H9 (cell line): ENCODE results near the gene BRD1. TPM values are rescaled to one million over a fixed set of nuclear protein-coding genes. Genes with fewer than 3 reads are reported as not detected.

ENCODE experiments used
- DNase-seq: peaks from one replicate; pipeline ENCODE4 v3.0.0-alpha.2; 2017
- H2AFZ ChIP-seq: one replicate; pipeline ENCODE4 v1.6.1; 2013; ENCODE audit warnings: mild to moderate bottlenecking, low read length, control low read depth, moderate library complexity
- H2AK5ac ChIP-seq: 2 replicates; pipeline ENCODE4 v1.6.1; 2013; ENCODE audit warnings: low read length, control low read depth, mixed read lengths; ENCODE audit not compliant: insufficient read length
- H2BK120ac ChIP-seq: one replicate; pipeline ENCODE4 v1.6.1; 2013; ENCODE audit warnings: low read depth, mild to moderate bottlenecking, low read length, control low read depth, inconsistent platforms; ENCODE audit not compliant: poor library complexity, severe bottlenecking
- H2BK12ac ChIP-seq: 2 replicates; pipeline ENCODE4 v1.6.1; 2013; ENCODE audit warnings: low read length, control low read depth, mixed read lengths, low read depth; ENCODE audit not compliant: insufficient read length
- H2BK15ac ChIP-seq: 2 replicates; pipeline ENCODE4 v1.6.1; 2013; ENCODE audit warnings: low read depth, low read length, control low read depth
- H2BK20ac ChIP-seq: one replicate; pipeline ENCODE4 v1.6.1; 2013; ENCODE audit warnings: low read depth, mild to moderate bottlenecking, low read length, control low read depth, inconsistent platforms; ENCODE audit not compliant: poor library complexity, severe bottlenecking
- H2BK5ac ChIP-seq: 2 replicates; pipeline ENCODE4 v1.6.1; 2013; ENCODE audit warnings: low read length, control low read depth, mixed read lengths; ENCODE audit not compliant: insufficient read length
- H3K14ac ChIP-seq: 2 replicates; pipeline ENCODE4 v1.6.1; 2013; ENCODE audit warnings: low read length, control low read depth; ENCODE audit not compliant: insufficient read depth
- H3K18ac ChIP-seq: 2 replicates; pipeline ENCODE4 v1.6.1; 2013; ENCODE audit warnings: low read depth, mild to moderate bottlenecking, mixed read lengths, low read length, control low read depth; ENCODE audit not compliant: insufficient read length
- H3K23ac ChIP-seq: 2 replicates; pipeline ENCODE4 v1.6.1; 2013; ENCODE audit warnings: low read length, control low read depth, mixed read lengths, low read depth; ENCODE audit not compliant: insufficient read length
- H3K23me2 ChIP-seq: 2 replicates; pipeline ENCODE4 v1.6.1; 2013; ENCODE audit warnings: low read depth, mild to moderate bottlenecking, mixed read lengths, low read length, control low read depth; ENCODE audit not compliant: insufficient read length, poor library complexity, severe bottlenecking
- H3K27ac ChIP-seq: 2 replicates; pipeline ENCODE4 v1.5.1; 2013; ENCODE audit warnings: low read length, control low read depth, mixed read lengths, low read depth; ENCODE audit not compliant: insufficient read length
- H3K27me3 ChIP-seq: 2 replicates; pipeline ENCODE4 v1.6.1; 2013; ENCODE audit warnings: low read length, control low read depth, inconsistent platforms; ENCODE audit not compliant: insufficient read depth
- H3K4ac ChIP-seq: 2 replicates; pipeline ENCODE4 v1.6.1; 2013; ENCODE audit warnings: low read depth, mild to moderate bottlenecking, control low read depth, inconsistent platforms, low read length, moderate library complexity
- H3K4me1 ChIP-seq: 2 replicates; pipeline ENCODE4 v1.6.1; 2013; ENCODE audit warnings: low read length, control low read depth, inconsistent platforms; ENCODE audit not compliant: insufficient read depth
- H3K4me2 ChIP-seq: 2 replicates; pipeline ENCODE4 v1.6.1; 2013; ENCODE audit warnings: low read length, control low read depth, mixed read lengths; ENCODE audit not compliant: insufficient read length, insufficient read depth
- H3K56ac ChIP-seq: 2 replicates; pipeline ENCODE4 v1.6.1; 2013; ENCODE audit warnings: low read depth, mild to moderate bottlenecking, mixed read lengths, low read length, control low read depth; ENCODE audit not compliant: insufficient read length
- H3K79me1 ChIP-seq: 2 replicates; pipeline ENCODE4 v1.6.1; 2013; ENCODE audit warnings: low read depth, mild to moderate bottlenecking, moderate library complexity, low read length, control low read depth, inconsistent platforms; ENCODE audit not compliant: insufficient read depth, poor library complexity, severe bottlenecking
- H3K79me2 ChIP-seq: 2 replicates; pipeline ENCODE4 v1.6.1; 2013; ENCODE audit warnings: low read length, control low read depth, inconsistent platforms; ENCODE audit not compliant: insufficient read depth
- H3K9ac ChIP-seq: 2 replicates; pipeline ENCODE4 v1.6.1; 2013; ENCODE audit warnings: low read length, control low read depth, mixed read lengths; ENCODE audit not compliant: insufficient read length; ENCODE audit errors: extremely low read depth
- H3K9me3 ChIP-seq: one replicate; pipeline ENCODE4 v1.6.1; 2013; ENCODE audit warnings: low read depth, low read length, inconsistent platforms; ENCODE audit not compliant: control insufficient read depth
- H3T11ph ChIP-seq: one replicate; pipeline ENCODE4 v1.6.1; 2013; ENCODE audit warnings: mild to moderate bottlenecking, low read length, control low read depth, inconsistent platforms
- H4K20me1 ChIP-seq: one replicate; pipeline ENCODE4 v1.6.1; 2013; ENCODE audit not compliant: control insufficient read depth, insufficient read length, insufficient read depth
- H4K5ac ChIP-seq: 2 replicates; pipeline ENCODE4 v1.6.1; 2013; ENCODE audit warnings: low read depth, mild to moderate bottlenecking, mixed read lengths, low read length, control low read depth; ENCODE audit not compliant: insufficient read length
- H4K8ac ChIP-seq: replicated peaks from 2 replicates; pipeline ENCODE4 v1.6.1; 2013; ENCODE audit warnings: low read length, control low read depth, mixed read lengths, low read depth; ENCODE audit not compliant: insufficient read length
- H4K91ac ChIP-seq: 2 replicates; pipeline ENCODE4 v1.6.1; 2013; ENCODE audit warnings: low read depth, mild to moderate bottlenecking, moderate library complexity, mixed read lengths, low read length, control low read depth; ENCODE audit not compliant: insufficient read length
- H3K27ac Mint-ChIP-seq, 3 experiments: 2 replicates in 2 of 3; 3 replicates in 1 of 3; pipeline ENCODE4 v1.8.0; 2020 to 2021; ENCODE audit warnings: mixed read lengths in 3 of 3, mild to moderate bottlenecking in 1 of 3, moderate library complexity in 1 of 3
- H3K27me3 Mint-ChIP-seq: 2 replicates; pipeline ENCODE4 v1.8.0; 2021; ENCODE audit warnings: low read depth, mild to moderate bottlenecking, moderate library complexity, mixed read lengths
- H3K36me3 Mint-ChIP-seq, 3 experiments: 2 replicates in 2 of 3; 3 replicates in 1 of 3; pipeline ENCODE4 v1.8.0; 2020 to 2021; ENCODE audit warnings: low read depth in 3 of 3, mixed read lengths in 3 of 3; ENCODE audit not compliant: insufficient read depth in 1 of 3
- H3K4me1 Mint-ChIP-seq, 2 experiments: 2 replicates each; pipeline ENCODE4 v1.8.0; 2020; ENCODE audit warnings: mixed read lengths in 2 of 2
- H3K4me3 Mint-ChIP-seq, 2 experiments: 2 replicates in 1 of 2; 3 replicates in 1 of 2; pipeline ENCODE4 v1.8.0; 2020 to 2021; ENCODE audit warnings: mild to moderate bottlenecking in 2 of 2, mixed read lengths in 2 of 2, moderate library complexity in 1 of 2
- H3K9me3 Mint-ChIP-seq, 2 experiments: 2 replicates in 1 of 2; 3 replicates in 1 of 2; pipeline ENCODE4 v1.8.0; 2020; ENCODE audit warnings: mild to moderate bottlenecking in 2 of 2, mixed read lengths in 2 of 2, moderate library complexity in 1 of 2
- WGBS: extraction: QIAGEN DNeasy Blood & Tissue Kit; methylation state at CpG from one replicate; pipeline ENCODE4 v1.1.7; 2013; ENCODE audit warnings: missing lambda C conversion rate, low lambda C conversion rate, mixed read lengths; ENCODE audit not compliant: insufficient read length; ENCODE audit errors: extremely low coverage; 5-methylcytosine and 5-hydroxymethylcytosine counted together
- total RNA-seq: library from RNA; stranded (reverse); gene quantifications from 2 replicates; pipeline ENCODE4 v1.2.1, GENCODE V29; 2021
- TF ChIP-seq, protein P1 (sequence below): fragments of 200-600 bp; sonication (generic); conservative IDR thresholded peaks from 3 replicates; pipeline ENCODE4 v1.8.0; 2021; ENCODE audit warnings: antibody characterized with exemption, mild to moderate bottlenecking

BRD1 gene
- total RNA-seq, 1 experiment from 2014 or later, result 51.3 TPM

DNA sequence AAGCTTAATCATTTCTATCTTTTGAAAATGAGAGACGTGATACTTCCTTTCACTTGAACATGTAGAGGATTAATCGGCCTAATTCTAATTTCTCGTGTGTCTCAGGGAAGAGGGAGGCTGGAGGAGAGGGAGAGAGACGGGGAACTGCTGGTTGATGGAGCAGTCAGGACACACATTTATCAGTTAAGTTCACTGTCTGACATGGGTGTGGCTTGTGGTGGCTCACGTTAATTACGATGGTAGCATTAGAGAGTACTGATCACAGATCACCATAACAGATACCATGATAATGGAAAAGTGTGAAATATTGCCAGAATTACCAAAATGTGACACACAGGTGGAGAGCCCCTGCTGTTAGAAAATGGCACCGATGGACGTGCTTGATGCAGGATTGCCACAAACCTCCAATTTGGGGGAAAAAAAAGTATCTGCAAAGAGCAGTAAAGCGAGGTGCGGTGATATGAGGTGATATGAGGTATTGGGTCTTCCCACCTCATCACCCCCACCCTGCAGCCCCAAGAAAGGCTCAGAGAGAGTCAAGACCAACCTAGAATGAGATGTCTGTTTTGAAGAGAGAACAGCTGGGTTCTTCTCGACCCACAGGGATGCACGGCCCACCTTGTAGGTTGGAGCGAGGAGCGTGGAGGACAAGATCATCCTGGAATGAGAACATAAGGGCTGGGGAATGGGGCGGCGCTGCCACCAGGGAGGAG, 45.7 kb upstream of the BRD1 start:
- peaks cover 22% of the 10 kb centered on the region for H3K79me1 ChIP-seq
- peaks cover 30 to 34% of the 10 kb centered on the region in 2 experiments for H3K9me3 Mint-ChIP-seq
- no CpG with 5 or more reads among the region's 16 CpGs for WGBS

More for the DNA sequence above, 45.7 kb upstream of the BRD1 start:
- no peak overlapping the region for H4K91ac ChIP-seq
- H3K4me1 ChIP-seq, result no peaks in the 10 kb centered on the region
- no peak overlapping the region for H3K27ac ChIP-seq
- peaks cover 4% of the 10 kb centered on the region for H3K9me3 ChIP-seq
- no peak overlapping the region for H3K9ac ChIP-seq
- Mint-ChIP-seq H3K36me3 (peaks cover 45 to 60% (median 46%) of the 10 kb centered on the region in 3 experiments), H3K27me3 (no peaks in the 10 kb centered on the region), H3K4me1 (no peaks in the 10 kb centered on the region), H3K27ac (peak overlapping the region; percentile 12 to 81 (median 35); a peak in 4 of 7 replicates), H3K4me3 (no peak overlapping the region)
- H2AK5ac ChIP-seq, result no peak overlapping the region
- no peaks in the 10 kb centered on the region for H4K20me1 ChIP-seq
- H3K4ac ChIP-seq, result no peak overlapping the region
- H4K5ac ChIP-seq, result no peak overlapping the region
- no peak for DNase-seq
- H3K14ac ChIP-seq, result no peak overlapping the region
- no peak overlapping the region for H3K56ac ChIP-seq
- H3K79me2 ChIP-seq, result peaks cover 10% of the 10 kb centered on the region; the same call in 1 of the 2 replicates
- H4K8ac ChIP-seq, result no peak overlapping the region
- H2BK5ac ChIP-seq, result no peak overlapping the region
- no peak overlapping the region for H3T11ph ChIP-seq
- no peaks in the 10 kb centered on the region for H3K27me3 ChIP-seq
- H2BK15ac ChIP-seq, result no peak overlapping the region
- no peak overlapping the region for H2BK12ac ChIP-seq
- no peaks in the 10 kb centered on the region for H3K23me2 ChIP-seq
- no peak overlapping the region for H3K18ac ChIP-seq
- TF ChIP-seq, protein P1, sequence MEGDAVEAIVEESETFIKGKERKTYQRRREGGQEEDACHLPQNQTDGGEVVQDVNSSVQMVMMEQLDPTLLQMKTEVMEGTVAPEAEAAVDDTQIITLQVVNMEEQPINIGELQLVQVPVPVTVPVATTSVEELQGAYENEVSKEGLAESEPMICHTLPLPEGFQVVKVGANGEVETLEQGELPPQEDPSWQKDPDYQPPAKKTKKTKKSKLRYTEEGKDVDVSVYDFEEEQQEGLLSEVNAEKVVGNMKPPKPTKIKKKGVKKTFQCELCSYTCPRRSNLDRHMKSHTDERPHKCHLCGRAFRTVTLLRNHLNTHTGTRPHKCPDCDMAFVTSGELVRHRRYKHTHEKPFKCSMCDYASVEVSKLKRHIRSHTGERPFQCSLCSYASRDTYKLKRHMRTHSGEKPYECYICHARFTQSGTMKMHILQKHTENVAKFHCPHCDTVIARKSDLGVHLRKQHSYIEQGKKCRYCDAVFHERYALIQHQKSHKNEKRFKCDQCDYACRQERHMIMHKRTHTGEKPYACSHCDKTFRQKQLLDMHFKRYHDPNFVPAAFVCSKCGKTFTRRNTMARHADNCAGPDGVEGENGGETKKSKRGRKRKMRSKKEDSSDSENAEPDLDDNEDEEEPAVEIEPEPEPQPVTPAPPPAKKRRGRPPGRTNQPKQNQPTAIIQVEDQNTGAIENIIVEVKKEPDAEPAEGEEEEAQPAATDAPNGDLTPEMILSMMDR, result no peak
- H2BK120ac ChIP-seq, result no peak overlapping the region
- H3K4me2 ChIP-seq, result no peak overlapping the region
- no peak overlapping the region for H2BK20ac ChIP-seq
- H2AFZ ChIP-seq, result no peak overlapping the region
- H3K23ac ChIP-seq, result no peak overlapping the region
